GM10266 (cell line): ENCODE data around the gene MCM6.

Source experiments
- DNase-seq: peaks from one replicate; pipeline ENCODE4 v3.0.0; 2012; ENCODE audit errors: extremely low spot score
- CTCF ChIP-seq: IDR thresholded peaks from 2 replicates; pipeline ENCODE4 v1.5.1; 2012; ENCODE audit warnings: mild to moderate bottlenecking, low read depth; ENCODE audit not compliant: control insufficient read depth, insufficient read depth; ENCODE audit errors: missing control alignments

MCM6 gene

GRCh38 chr2:135822855-135823254 is 53.4 kb downstream of the MCM6 start:
- no peak for TF ChIP-seq CTCF
- no peak for DNase-seq

- no peak for DNase-seq
- no peak for TF ChIP-seq CTCF
Observed at GRCh38 chr2:135821190-135821589, 55.1 kb downstream of the MCM6 start.

- DNase-seq = peak; percentile 69
- TF ChIP-seq CTCF = no peak
Observed at GRCh38 chr2:135820003-135820618, 56.1 kb downstream of the MCM6 start.

- no peak for DNase-seq
Observed at GRCh38 chr2:135818937-135819610, 57.2 kb downstream of the MCM6 start.

GRCh38 chr2:135817951-135818350 is 58.3 kb downstream of the MCM6 start:
- TF ChIP-seq CTCF = no peak
- no peak for DNase-seq

More at GRCh38 chr2:135818937-135819610, 57.2 kb downstream of the MCM6 start:
- peak; percentile 45 for TF ChIP-seq CTCF

- no peak for TF ChIP-seq CTCF
- no peak for DNase-seq
Observed at GRCh38 chr2:135817466-135817865, 58.8 kb downstream of the MCM6 start.

GRCh38 chr2:135815269-135815668 is 61.0 kb downstream of the MCM6 start:
- no peak for DNase-seq
- TF ChIP-seq CTCF = no peak
